Activated CD8-positive, alpha-beta T cell treated with anti-CD3 and anti-CD28 coated beads for 36 hours (primary cell): ENCODE measurements around the gene PRDM11. TPM values are rescaled to one million over a fixed set of nuclear protein-coding genes. Genes with fewer than 3 reads are reported as not detected.

Source experiments
- ATAC-seq: fragments of 200-7000 bp; cut with Tn5 transposase; one replicate; pipeline ENCODE4 v1.10.0; 2021; ENCODE audit warnings: mild to moderate bottlenecking, moderate library complexity
- CTCF ChIA-PET: fragments of 350-600 bp; sonication (Branson Sonifier 250); formaldehyde crosslinking; loops from one replicate; lab custom pipeline; 2021; ENCODE audit warnings: antibody characterized with exemption; lab: Charles Lee
- POLR2A ChIA-PET: fragments of 350-600 bp; sonication (Branson Sonifier 250); formaldehyde crosslinking; loops from one replicate; lab custom pipeline; 2021; ENCODE audit warnings: antibody characterized with exemption; lab: Charles Lee
- DNase-seq: peaks from one replicate; pipeline ENCODE4 v3.0.0-alpha.2; 2020
- H3K27ac Mint-ChIP-seq: one replicate; pipeline ENCODE4 v1.8.0; 2021; ENCODE audit warnings: mild to moderate bottlenecking, mixed read lengths
- H3K27me3 Mint-ChIP-seq: one replicate; pipeline ENCODE4 v1.8.0; 2021; ENCODE audit warnings: mixed read lengths
- H3K36me3 Mint-ChIP-seq: one replicate; pipeline ENCODE4 v1.8.0; 2021; ENCODE audit warnings: low read depth, mixed read lengths
- H3K4me1 Mint-ChIP-seq: one replicate; pipeline ENCODE4 v1.8.0; 2021; ENCODE audit warnings: low read depth, mixed read lengths
- H3K4me3 Mint-ChIP-seq: one replicate; pipeline ENCODE4 v1.8.0; 2021; ENCODE audit warnings: mild to moderate bottlenecking, moderate library complexity, mixed read lengths
- H3K9me3 Mint-ChIP-seq: one replicate; pipeline ENCODE4 v1.8.0; 2021; ENCODE audit warnings: mixed read lengths
- intact Hi-C: fragments of 100-400 bp; cut with micrococcal nuclease; formaldehyde crosslinking; loops from one replicate; pipeline ENCODE4 v1.10.0; 2022
- total RNA-seq, 2 experiments: library from RNA; stranded (reverse); gene quantifications; one replicate each; pipeline ENCODE4 v1.2.3, GENCODE V29; 2021
- TF ChIP-seq, protein P1 (sequence below): fragments of 200-600 bp; IDR thresholded peaks from one replicate; pipeline ENCODE4 v1.8.0; 2022; ENCODE audit warnings: antibody characterized with exemption, mild to moderate bottlenecking

The PRDM11 gene
- total RNA-seq, 2 experiments from 2014 or later, result 2.6 to 3.5 TPM

DNA sequence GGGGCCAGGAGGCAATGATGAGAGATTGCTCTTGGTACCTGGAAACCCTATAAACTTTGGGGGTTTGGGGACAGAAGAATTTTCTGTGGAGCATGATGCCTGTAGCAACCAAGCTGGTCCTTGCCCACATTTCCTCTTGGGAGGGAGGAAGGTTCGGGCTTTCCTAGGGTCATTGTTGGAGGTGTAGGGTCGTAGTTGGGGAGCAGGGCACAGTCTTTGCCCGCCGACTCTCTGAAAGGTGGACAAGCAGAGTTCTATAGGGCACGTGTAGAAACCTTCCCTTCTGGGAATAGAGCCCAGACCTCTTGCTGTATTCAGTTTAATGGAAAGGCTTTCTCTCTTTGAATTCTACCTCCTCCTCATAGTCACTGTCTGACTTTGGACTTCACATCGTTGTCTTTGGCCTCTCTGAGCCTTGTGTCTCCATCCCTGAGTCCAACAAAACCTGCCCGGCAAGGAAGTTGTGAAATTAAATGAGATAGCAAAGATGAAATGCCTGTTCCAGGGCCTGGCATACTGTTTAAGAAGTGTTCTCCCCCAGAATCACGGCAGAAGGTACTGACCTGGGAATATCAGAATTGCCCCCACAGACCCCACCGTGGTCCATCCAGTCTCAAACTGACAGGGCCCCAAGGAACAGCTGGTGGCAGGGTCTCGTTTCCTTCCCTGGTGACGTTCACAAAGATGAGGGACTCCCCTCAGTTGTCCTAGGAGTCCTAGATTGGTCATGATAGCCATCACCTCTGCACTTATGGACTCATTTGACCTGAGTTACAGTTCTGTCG is 1.6 kb downstream of the PRDM11 start:
- ChIA-PET CTCF (no interaction called here), POLR2A (interaction anchor here (0.9 kb wide), 1 partner anchor 28 kb away, joined by 3 read pairs; no protein-coding TSS in a partner anchor)
- H3K27me3 Mint-ChIP-seq, result peaks cover 18% of the 10 kb centered on the region
- no peaks in the 10 kb centered on the region for H3K36me3 Mint-ChIP-seq
- DNase-seq (no peak), ATAC-seq (no peak)
- peak overlapping the region; percentile 74 for H3K27ac Mint-ChIP-seq
- H3K4me3 Mint-ChIP-seq, result peak overlapping the region; percentile 81
- H3K4me1 Mint-ChIP-seq, result peaks cover 16% of the 10 kb centered on the region
- no peaks in the 10 kb centered on the region for H3K9me3 Mint-ChIP-seq
- intact Hi-C loops, result no loop called here
- TF ChIP-seq, protein P1, sequence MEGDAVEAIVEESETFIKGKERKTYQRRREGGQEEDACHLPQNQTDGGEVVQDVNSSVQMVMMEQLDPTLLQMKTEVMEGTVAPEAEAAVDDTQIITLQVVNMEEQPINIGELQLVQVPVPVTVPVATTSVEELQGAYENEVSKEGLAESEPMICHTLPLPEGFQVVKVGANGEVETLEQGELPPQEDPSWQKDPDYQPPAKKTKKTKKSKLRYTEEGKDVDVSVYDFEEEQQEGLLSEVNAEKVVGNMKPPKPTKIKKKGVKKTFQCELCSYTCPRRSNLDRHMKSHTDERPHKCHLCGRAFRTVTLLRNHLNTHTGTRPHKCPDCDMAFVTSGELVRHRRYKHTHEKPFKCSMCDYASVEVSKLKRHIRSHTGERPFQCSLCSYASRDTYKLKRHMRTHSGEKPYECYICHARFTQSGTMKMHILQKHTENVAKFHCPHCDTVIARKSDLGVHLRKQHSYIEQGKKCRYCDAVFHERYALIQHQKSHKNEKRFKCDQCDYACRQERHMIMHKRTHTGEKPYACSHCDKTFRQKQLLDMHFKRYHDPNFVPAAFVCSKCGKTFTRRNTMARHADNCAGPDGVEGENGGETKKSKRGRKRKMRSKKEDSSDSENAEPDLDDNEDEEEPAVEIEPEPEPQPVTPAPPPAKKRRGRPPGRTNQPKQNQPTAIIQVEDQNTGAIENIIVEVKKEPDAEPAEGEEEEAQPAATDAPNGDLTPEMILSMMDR, result no peak

DNA sequence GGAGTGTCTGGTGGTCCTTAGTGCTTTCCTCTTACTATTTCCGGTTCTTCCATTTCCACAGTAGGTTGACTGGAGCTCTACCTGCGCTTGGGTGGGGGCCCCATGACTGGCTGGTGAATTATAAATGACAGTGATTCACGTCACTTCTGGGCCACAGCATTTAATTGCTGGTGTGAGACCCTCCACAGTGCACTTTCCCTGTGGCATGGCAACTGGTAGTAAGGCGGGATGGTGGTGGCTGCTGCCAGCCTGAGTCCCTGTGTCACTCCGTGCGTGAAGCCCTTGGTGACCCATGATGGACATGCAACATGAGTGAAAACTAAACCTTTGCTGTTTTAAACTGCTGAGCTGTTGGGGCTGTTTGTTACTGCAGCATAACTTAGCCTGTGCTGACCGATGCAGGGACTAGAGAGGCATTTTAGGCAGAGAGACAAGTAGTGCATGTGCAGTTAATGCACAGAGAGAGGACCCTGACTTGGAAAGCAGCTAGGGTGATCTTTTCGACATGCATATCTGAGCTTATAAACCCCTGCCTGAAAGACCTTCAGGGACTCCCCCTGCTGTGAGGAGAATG is 3.1 kb downstream of the PRDM11 start:
- Mint-ChIP-seq H3K27me3 (peaks cover 9% of the 10 kb centered on the region), H3K4me1 (peaks cover 16% of the 10 kb centered on the region), H3K36me3 (no peaks in the 10 kb centered on the region), H3K9me3 (no peaks in the 10 kb centered on the region), H3K4me3 (no peak overlapping the region), H3K27ac (no peak overlapping the region)
- ATAC-seq (no peak), DNase-seq (no peak)
- TF ChIP-seq, protein P1, result no peak
- intact Hi-C loops, result no loop called here
- ChIA-PET CTCF (interaction anchor here (0.8 to 1.3 kb wide), 3 partner anchors 14 to 103 kb away, joined by 3 read pairs; no protein-coding TSS in a partner anchor), POLR2A (no interaction called here)

DNA sequence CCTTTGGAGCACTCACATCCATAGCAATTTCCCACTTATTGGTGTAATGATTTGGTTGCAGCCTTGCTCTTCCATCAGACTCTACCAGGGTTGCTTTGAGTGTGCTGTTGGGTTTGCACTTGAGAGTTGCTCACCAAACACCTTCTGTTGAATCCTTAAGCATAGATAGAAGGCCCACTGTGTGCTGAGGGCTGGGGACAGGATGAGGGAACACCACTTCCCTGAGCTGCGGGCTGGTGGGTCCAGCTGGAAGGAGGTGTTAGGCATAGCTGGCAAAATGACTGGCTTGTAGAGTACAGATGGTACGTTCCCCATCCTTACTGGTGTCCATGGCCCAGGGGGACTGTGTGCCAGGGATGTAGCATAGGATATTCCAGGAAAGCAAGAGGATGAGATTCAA is 3.9 kb downstream of the PRDM11 start:
- H3K36me3 Mint-ChIP-seq, result no peaks in the 10 kb centered on the region
- TF ChIP-seq, protein P1, result no peak
- no peak overlapping the region for H3K27ac Mint-ChIP-seq
- H3K4me1 Mint-ChIP-seq, result peaks cover 16% of the 10 kb centered on the region
- no peak for DNase-seq
- H3K27me3 Mint-ChIP-seq, result peaks cover 5% of the 10 kb centered on the region
- no peak for ATAC-seq
- H3K9me3 Mint-ChIP-seq, result no peaks in the 10 kb centered on the region
- intact Hi-C loops, result no loop called here
- ChIA-PET CTCF (interaction anchor here (0.8 to 1.3 kb wide), 3 partner anchors 13 to 102 kb away, joined by 3 read pairs; no protein-coding TSS in a partner anchor), POLR2A (no interaction called here)
- H3K4me3 Mint-ChIP-seq, result no peak overlapping the region

DNA sequence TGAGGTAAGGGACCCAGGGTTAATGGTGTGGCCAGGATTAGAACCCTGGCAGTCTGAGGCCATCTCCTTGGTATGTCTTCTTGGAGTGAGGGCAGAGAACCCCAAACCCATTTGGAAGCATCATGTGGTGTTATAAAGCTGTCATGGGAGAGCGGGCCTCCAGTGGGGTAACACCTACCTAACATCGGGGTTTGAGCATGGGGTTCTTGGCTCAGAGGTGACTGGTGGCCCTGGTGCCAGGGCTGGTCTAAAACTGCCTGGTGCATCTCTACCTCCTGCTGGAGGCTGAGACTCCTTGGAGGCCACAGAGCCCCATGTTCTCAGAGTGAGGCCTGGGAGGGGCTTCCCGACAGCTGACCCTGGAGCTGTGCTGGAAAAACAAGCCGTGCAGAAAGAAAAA is 4.5 kb downstream of the PRDM11 start:
- ChIA-PET CTCF (interaction anchor here (0.9 to 1.2 kb wide), 2 partner anchors 8 to 45 kb away, joined by 3 read pairs; no protein-coding TSS in a partner anchor), POLR2A (no interaction called here)
- TF ChIP-seq, protein P1, result no peak
- Mint-ChIP-seq H3K36me3 (no peaks in the 10 kb centered on the region), H3K27ac (no peak overlapping the region), H3K4me3 (no peak overlapping the region), H3K4me1 (peaks cover 14% of the 10 kb centered on the region), H3K9me3 (no peaks in the 10 kb centered on the region), H3K27me3 (no peaks in the 10 kb centered on the region)
- ATAC-seq, result no peak
- no peak for DNase-seq
- intact Hi-C loops, result no loop called here
